DOHH2 (cell line): ENCODE data around the gene NELFCD.

Experiments used
- H3F3A ChIP-seq: fragments of 200-600 bp; sonication (generic), shearing (Covaris generic); 2 replicates; pipeline ENCODE4 v1.6.0; 2016; ENCODE audit warnings: antibody characterized with exemption, mild to moderate bottlenecking; ENCODE audit not compliant: control insufficient read depth, insufficient read depth
- H3K27ac ChIP-seq: fragments of 200-600 bp; sonication (generic); 2 replicates; pipeline ENCODE4 v1.5.1; 2014; ENCODE audit warnings: low read depth, mild to moderate bottlenecking, low read length, moderate library complexity
- H3K27me3 ChIP-seq: fragments of 200-600 bp; sonication (generic); 2 replicates; pipeline ENCODE4 v1.6.1; 2014; ENCODE audit warnings: mild to moderate bottlenecking, low read length, mixed read lengths; ENCODE audit not compliant: control insufficient read depth
- H3K36me3 ChIP-seq: fragments of 200-600 bp; sonication (generic); 2 replicates; pipeline ENCODE4 v1.6.1; 2014; ENCODE audit warnings: mild to moderate bottlenecking, low read length, moderate library complexity, mixed read lengths; ENCODE audit not compliant: control insufficient read depth
- H3K4me1 ChIP-seq: fragments of 200-600 bp; sonication (generic); 2 replicates; pipeline ENCODE4 v1.6.1; 2014; ENCODE audit warnings: mild to moderate bottlenecking, low read length, mixed read lengths; ENCODE audit not compliant: control insufficient read depth
- H3K4me2 ChIP-seq: fragments of 200-600 bp; sonication (generic); 2 replicates; pipeline ENCODE4 v1.6.0; 2014; ENCODE audit warnings: mild to moderate bottlenecking, low read length, moderate library complexity
- H3K4me3 ChIP-seq: fragments of 200-600 bp; sonication (generic); 2 replicates; pipeline ENCODE4 v1.5.1; 2014; ENCODE audit warnings: mild to moderate bottlenecking, low read length, mixed read lengths
- H3K79me2 ChIP-seq: fragments of 200-600 bp; sonication (generic); 2 replicates; pipeline ENCODE4 v1.6.1; 2014; ENCODE audit warnings: mild to moderate bottlenecking, low read length, mixed read lengths; ENCODE audit not compliant: control insufficient read depth
- H3K9me2 ChIP-seq: fragments of 200-600 bp; sonication (generic); replicated peaks from 2 replicates; pipeline ENCODE4 v1.6.1; 2014; ENCODE audit warnings: mild to moderate bottlenecking, low read length, mixed read lengths; ENCODE audit not compliant: control insufficient read depth
- H3K9me3 ChIP-seq: fragments of 200-600 bp; sonication (generic); 2 replicates; pipeline ENCODE4 v1.6.1; 2014; ENCODE audit warnings: antibody characterized with exemption, low read length, mixed read lengths; ENCODE audit not compliant: control insufficient read depth, insufficient read depth
- H4K20me1 ChIP-seq: fragments of 200-600 bp; sonication (generic); 2 replicates; pipeline ENCODE4 v1.6.0; 2014; ENCODE audit warnings: low read depth, mild to moderate bottlenecking, antibody characterized with exemption, low read length, moderate library complexity; ENCODE audit not compliant: control insufficient read depth, insufficient read depth
- CTCF ChIP-seq: fragments of 200-600 bp; sonication (generic); IDR thresholded peaks from one replicate; pipeline ENCODE4 v1.5.1; 2014; ENCODE audit warnings: antibody characterized with exemption, mild to moderate bottlenecking, low read depth, low read length; ENCODE audit not compliant: poor library complexity, severe bottlenecking
- EZH2phosphoT487 ChIP-seq: fragments of 200-600 bp; sonication (generic); IDR thresholded peaks from 2 replicates; pipeline ENCODE4 v1.6.1; 2017; ENCODE audit warnings: borderline replicate concordance, mild to moderate bottlenecking, antibody characterized with exemption, low read length, moderate library complexity, mixed read lengths

The NELFCD gene

DNA sequence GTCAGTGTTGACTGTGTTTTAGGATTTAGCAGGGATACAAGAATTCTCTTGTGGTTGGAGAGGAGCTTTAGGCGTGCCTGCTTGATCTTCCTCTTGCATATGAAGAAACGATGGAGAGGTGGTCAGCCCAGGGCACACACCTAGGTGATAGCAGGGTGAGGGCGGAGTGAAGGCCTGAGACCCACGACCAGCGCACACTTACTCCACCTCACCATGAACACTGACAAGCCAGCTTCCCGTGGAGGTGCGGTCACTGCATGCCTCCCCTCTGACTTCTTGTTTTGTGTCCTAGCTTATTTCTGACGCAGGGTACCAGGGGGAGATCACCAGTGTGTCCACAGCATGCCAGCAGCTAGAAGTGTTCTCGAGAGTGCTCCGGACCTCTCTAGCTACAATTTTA is 8.1 kb downstream of the NELFCD start:
- Histone ChIP-seq H3F3A (peaks cover 25% of the 10 kb centered on the region), H3K4me3 (no peak overlapping the region), H3K9me3 (no peaks in the 10 kb centered on the region), H3K4me1 (peaks cover 16% of the 10 kb centered on the region), H3K79me2 (peaks cover 32% of the 10 kb centered on the region), H4K20me1 (no peaks in the 10 kb centered on the region; the same call in 1 of the 2 replicates), H3K36me3 (peaks cover 92% of the 10 kb centered on the region), H3K9me2 (no peaks in the 10 kb centered on the region), H3K27ac (no peak overlapping the region), H3K27me3 (no peaks in the 10 kb centered on the region), H3K4me2 (no peak overlapping the region)
- TF ChIP-seq EZH2phosphoT487 (no peak), CTCF (no peak)

DNA sequence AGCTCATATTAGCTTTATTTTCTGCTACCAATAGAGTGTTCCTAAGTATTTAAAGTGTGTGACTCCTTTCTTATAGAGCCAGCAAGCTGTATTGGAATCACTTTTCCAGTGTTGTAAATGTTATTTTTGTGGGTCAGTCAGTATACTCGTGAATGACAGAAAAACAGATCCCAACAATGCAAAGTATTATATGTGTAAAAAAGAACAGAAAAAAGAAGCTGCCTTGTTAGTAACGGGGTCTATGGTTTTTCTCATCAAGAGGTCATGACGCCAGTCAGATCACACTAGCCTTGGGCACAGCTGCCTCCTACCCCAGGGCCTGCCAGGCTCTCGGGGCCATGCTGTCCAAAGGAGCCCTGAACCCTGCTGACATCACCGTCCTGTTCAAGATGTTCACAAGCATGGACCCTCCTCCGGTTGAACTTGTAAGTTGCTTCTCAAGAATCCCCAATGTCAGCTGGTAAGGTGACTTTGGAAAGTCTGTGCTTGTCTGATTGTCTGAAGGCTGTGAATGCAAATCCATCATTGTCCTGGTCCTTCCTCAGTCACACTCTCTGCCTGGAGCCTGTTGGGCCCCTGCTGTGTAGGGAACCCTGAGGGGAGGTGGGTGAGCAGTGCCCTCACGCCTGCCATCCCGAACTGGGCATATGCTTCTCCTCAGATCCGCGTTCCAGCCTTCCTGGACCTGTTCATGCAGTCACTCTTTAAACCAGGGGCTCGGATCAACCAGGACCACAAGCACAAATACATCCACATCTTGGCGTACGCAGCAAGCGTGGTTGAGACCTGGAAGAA is 9.8 kb downstream of the NELFCD start:
- no peaks in the 10 kb centered on the region for H3K9me2 ChIP-seq
- no peaks in the 10 kb centered on the region for H3K27me3 ChIP-seq
- H3K9me3 ChIP-seq = no peaks in the 10 kb centered on the region
- H3K4me2 ChIP-seq = no peak overlapping the region
- TF ChIP-seq EZH2phosphoT487 (no peak), CTCF (no peak)
- no peak overlapping the region for H3K4me3 ChIP-seq
- no peaks in the 10 kb centered on the region; the same call in 1 of the 2 replicates for H4K20me1 ChIP-seq
- peaks cover 99% of the 10 kb centered on the region for H3K36me3 ChIP-seq
- peaks cover 19% of the 10 kb centered on the region for H3K4me1 ChIP-seq
- H3K27ac ChIP-seq = no peak overlapping the region
- peaks cover 18% of the 10 kb centered on the region for H3K79me2 ChIP-seq
- H3F3A ChIP-seq = peaks cover 33% of the 10 kb centered on the region

DNA sequence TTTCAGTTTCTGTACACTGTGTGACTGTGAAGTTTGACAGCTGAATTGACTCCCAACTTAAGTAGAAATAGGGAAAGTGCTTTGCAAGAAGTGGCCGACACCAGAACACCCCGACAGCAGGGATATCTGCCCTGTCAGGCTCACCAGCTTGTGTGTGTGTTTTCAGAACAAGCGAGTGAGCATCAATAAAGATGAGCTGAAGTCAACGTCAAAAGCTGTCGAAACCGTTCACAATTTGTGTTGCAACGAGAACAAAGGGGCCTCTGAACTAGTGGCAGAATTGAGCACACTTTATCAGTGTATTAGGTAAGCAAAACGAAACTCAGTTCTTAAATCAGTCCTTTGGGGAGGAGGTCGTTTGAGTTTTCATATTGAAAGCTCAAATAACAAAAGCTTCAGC is 10.7 kb downstream of the NELFCD start:
- Histone ChIP-seq H3K79me2 (peaks cover 19% of the 10 kb centered on the region), H3F3A (peaks cover 38% of the 10 kb centered on the region), H3K27ac (no peak overlapping the region), H3K27me3 (no peaks in the 10 kb centered on the region), H3K4me3 (no peak overlapping the region), H4K20me1 (no peaks in the 10 kb centered on the region; the same call in 1 of the 2 replicates), H3K9me3 (no peaks in the 10 kb centered on the region), H3K4me1 (peaks cover 19% of the 10 kb centered on the region), H3K4me2 (no peak overlapping the region), H3K36me3 (peaks cover 99% of the 10 kb centered on the region), H3K9me2 (no peaks in the 10 kb centered on the region)
- TF ChIP-seq CTCF (no peak), EZH2phosphoT487 (no peak)
